HCT116 (cell line): ENCODE data around the gene EXD3.

Experiments used
- ATF3 ChIP-seq: IDR thresholded peaks from 2 replicates; pipeline ENCODE4 v1.6.1; 2012
- CTCF ChIP-seq, 3 experiments: fragments of 200-600 bp in 1 of 3; sonication (generic) in 1 of 3; IDR thresholded peaks in 2 of 3; conservative IDR thresholded peaks in 1 of 3; 2 replicates each; pipeline ENCODE4 v1.5.1; 2012 to 2017; ENCODE audit warnings: low read depth in 2 of 3, low read length in 2 of 3, antibody characterized with exemption in 1 of 3, borderline replicate concordance in 1 of 3, control low read depth in 1 of 3, mild to moderate bottlenecking in 1 of 3, mixed read lengths in 1 of 3, mixed run types in 1 of 3, moderate library complexity in 1 of 3; ENCODE audit not compliant: insufficient read depth in 1 of 3
- EZH2 ChIP-seq: fragments of 200-600 bp; sonication (generic); IDR thresholded peaks from 2 replicates; pipeline ENCODE4 v1.6.1; 2017; ENCODE audit warnings: antibody characterized with exemption, mixed run types
- EZH2phosphoT487 ChIP-seq: fragments of 200-600 bp; IDR thresholded peaks from 2 replicates; pipeline ENCODE4 v1.6.1; 2018; ENCODE audit warnings: antibody characterized with exemption, borderline replicate concordance
- POLR2A ChIP-seq: IDR thresholded peaks from 2 replicates; pipeline ENCODE4 v1.7.0; 2011; ENCODE audit warnings: borderline replicate concordance; ENCODE audit not compliant: insufficient read depth, insufficient read length; ENCODE audit errors: extremely low read depth
- POLR2AphosphoS5 ChIP-seq: IDR thresholded peaks from 2 replicates; pipeline ENCODE4 v1.6.1; 2011; ENCODE audit warnings: mild to moderate bottlenecking, low read depth, low read length, moderate library complexity
- SRF ChIP-seq: IDR thresholded peaks from 2 replicates; pipeline ENCODE4 v1.6.1; 2012; ENCODE audit warnings: low read depth
- ZNF274 ChIP-seq: fragments of 200-500 bp; sonication (Bioruptor generic); IDR thresholded peaks from 2 replicates; pipeline ENCODE4 v1.6.1; 2014; ENCODE audit warnings: mild to moderate bottlenecking, low read depth, low read length, inconsistent platforms

GRCh38 chr9:137439158-137439714 is 16.3 kb upstream of the EXD3 start:
- no peak for TF ChIP-seq CTCF (IDR thresholded peaks at IDR 0.05 in 2 of 3, conservative IDR thresholded peaks at IDR 0.05 in 1 of 3; ENCODE audit: borderline replicate concordance in 1 of 3, insufficient read depth in 1 of 3, low read depth in 2 of 3, low read length in 2 of 3)
- no peak for TF ChIP-seq EZH2phosphoT487
- TF ChIP-seq SRF: no peak
- TF ChIP-seq POLR2A: no peak
- no peak for TF ChIP-seq EZH2
- TF ChIP-seq ATF3: no peak
- no peak for TF ChIP-seq ZNF274
- no peak for TF ChIP-seq POLR2AphosphoS5
